Ectodermal cell (in vitro differentiated cells): ENCODE results near the gene LIN28B.
"Not testable (repeated sequence)": the region's sequence is repeated elsewhere in the genome, so short reads cannot be mapped to it uniquely, and the experiment has no call there.

Source experiments
- H3K27ac ChIP-seq: 2 replicates; pipeline ENCODE4 v1.7.0; 2013; ENCODE audit warnings: mild to moderate bottlenecking, low read depth, low read length; ENCODE audit not compliant: insufficient read depth, poor library complexity, severe bottlenecking
- H3K27me3 ChIP-seq: 2 replicates; pipeline ENCODE4 v1.7.0; 2013; ENCODE audit warnings: mild to moderate bottlenecking, low read length; ENCODE audit not compliant: insufficient read depth, control insufficient read depth, poor library complexity, severe bottlenecking
- H3K36me3 ChIP-seq: one replicate; pipeline ENCODE4 v1.7.0; 2013; ENCODE audit warnings: low read length; ENCODE audit not compliant: control insufficient read depth, insufficient read depth
- H3K4me1 ChIP-seq: one replicate; pipeline ENCODE4 v1.7.0; 2013; ENCODE audit warnings: low read length; ENCODE audit not compliant: control insufficient read depth, insufficient read depth
- H3K4me3 ChIP-seq: 2 replicates; pipeline ENCODE4 v1.7.0; 2013; ENCODE audit warnings: low read depth, low read length, control low read depth; ENCODE audit not compliant: insufficient read depth
- H3K9me3 ChIP-seq: 2 replicates; pipeline ENCODE4 v1.7.0; 2013; ENCODE audit warnings: mild to moderate bottlenecking, low read length, moderate library complexity; ENCODE audit not compliant: control insufficient read depth
- WGBS, 2 experiments: methylation state at CpG; one replicate each; pipeline ENCODE4 v1.1.7; 2013; ENCODE audit warnings: missing lambda C conversion rate in 2 of 2; 5-methylcytosine and 5-hydroxymethylcytosine counted together

The LIN28B gene

DNA sequence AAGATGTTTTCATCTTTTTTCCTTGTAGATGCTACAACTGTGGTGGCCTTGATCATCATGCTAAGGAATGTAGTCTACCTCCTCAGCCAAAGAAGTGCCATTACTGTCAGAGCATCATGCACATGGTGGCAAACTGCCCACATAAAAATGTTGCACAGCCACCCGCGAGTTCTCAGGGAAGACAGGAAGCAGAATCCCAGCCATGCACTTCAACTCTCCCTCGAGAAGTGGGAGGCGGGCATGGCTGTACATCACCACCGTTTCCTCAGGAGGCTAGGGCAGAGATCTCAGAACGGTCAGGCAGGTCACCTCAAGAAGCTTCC is 121.4 kb downstream of the LIN28B start:
- H3K4me3 ChIP-seq, result no peak overlapping the region
- peaks cover 10% of the 10 kb centered on the region for H3K36me3 ChIP-seq
- H3K9me3 ChIP-seq, result no peaks in the 10 kb centered on the region
- H3K27ac ChIP-seq, result no peak overlapping the region
- H3K27me3 ChIP-seq, result no peaks in the 10 kb centered on the region
- WGBS, 2 experiments, result 94 to 95% methylated on average over 6 of the region's 6 CpGs
- H3K4me1 ChIP-seq, result no peaks in the 10 kb centered on the region

DNA sequence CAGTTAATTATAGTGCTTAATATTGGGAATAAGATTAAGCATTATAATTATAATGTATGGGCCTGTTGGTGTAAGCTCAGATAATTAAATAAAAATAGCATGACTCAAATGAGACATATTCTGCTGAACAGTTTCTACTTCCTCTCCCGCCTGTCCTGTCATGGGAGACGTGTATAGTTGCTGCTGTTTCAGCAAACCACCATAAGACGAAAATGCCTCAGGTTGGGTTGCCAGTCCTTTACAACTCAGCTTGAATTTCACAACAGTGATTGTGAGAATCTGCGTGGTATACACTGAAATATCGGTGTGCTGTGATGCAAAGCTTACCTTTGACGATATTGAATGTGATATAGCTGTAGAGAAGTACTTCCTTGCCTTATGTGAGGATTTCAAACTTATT is 123.4 kb downstream of the LIN28B start:
- no peaks in the 10 kb centered on the region for H3K4me1 ChIP-seq
- H3K4me3 ChIP-seq, result no peak overlapping the region
- no peaks in the 10 kb centered on the region for H3K9me3 ChIP-seq
- H3K36me3 ChIP-seq, result peaks cover 10% of the 10 kb centered on the region
- WGBS, 2 experiments, result 96% methylated on average over 6 of the region's 6 CpGs
- no peak overlapping the region for H3K27ac ChIP-seq
- H3K27me3 ChIP-seq, result no peaks in the 10 kb centered on the region

DNA sequence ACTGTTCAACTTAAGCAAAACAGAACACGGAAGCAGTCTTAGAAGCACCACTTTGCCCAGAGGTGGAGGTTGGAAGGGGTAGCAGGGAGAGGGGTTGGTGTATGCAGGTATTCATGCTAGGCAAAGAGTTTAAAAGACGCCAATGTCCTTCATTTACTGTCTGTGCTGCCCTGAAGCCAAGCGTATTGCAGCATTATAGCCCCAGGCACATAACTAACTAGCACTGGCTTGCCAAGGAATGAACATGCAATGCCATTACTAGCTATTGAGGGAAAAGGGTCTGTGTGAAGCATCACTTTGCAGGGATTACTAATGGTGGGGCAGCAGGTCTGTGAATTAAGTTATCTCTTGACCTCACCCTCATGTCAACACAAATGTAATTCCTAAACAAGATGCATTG is 124.8 kb downstream of the LIN28B start:
- not testable (repeated sequence) for H3K9me3 ChIP-seq, H3K27me3 ChIP-seq, H3K27ac ChIP-seq, H3K4me1 ChIP-seq, H3K36me3 ChIP-seq, H3K4me3 ChIP-seq
- 61 to 69% methylated on average over 3 of the region's 3 CpGs for WGBS, 2 experiments

DNA sequence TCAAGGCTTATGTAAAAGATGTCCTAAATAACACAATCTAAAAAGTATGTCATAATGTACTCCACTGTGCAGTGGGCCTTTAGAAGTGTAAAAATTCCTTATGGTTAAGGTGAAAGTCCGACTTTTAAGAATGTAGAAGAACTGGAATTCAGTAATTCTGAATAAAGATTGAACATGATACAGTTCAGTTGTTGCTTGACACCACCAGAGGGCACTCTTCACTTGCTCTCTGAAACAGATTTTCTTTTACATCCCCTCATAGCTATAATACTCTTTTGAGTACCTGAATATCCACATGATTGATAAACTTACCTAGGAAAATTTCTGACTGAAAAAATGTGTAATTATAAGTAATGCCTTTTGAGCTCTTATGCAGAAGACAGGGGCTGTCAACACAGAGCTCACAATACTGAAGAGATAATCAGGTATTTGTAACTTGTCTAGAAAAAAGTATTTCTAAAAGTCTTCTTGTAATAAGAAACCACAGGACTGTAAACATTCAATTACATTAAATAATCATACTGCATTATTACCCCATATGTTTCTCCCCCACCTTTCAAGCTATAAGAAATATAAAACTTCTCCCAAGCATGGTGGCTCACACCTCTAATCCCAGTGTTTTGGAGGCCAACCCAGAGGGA is 130.8 kb downstream of the LIN28B start:
- 18 to 28% methylated on average over 1 of the region's 1 CpG for WGBS, 2 experiments

DNA sequence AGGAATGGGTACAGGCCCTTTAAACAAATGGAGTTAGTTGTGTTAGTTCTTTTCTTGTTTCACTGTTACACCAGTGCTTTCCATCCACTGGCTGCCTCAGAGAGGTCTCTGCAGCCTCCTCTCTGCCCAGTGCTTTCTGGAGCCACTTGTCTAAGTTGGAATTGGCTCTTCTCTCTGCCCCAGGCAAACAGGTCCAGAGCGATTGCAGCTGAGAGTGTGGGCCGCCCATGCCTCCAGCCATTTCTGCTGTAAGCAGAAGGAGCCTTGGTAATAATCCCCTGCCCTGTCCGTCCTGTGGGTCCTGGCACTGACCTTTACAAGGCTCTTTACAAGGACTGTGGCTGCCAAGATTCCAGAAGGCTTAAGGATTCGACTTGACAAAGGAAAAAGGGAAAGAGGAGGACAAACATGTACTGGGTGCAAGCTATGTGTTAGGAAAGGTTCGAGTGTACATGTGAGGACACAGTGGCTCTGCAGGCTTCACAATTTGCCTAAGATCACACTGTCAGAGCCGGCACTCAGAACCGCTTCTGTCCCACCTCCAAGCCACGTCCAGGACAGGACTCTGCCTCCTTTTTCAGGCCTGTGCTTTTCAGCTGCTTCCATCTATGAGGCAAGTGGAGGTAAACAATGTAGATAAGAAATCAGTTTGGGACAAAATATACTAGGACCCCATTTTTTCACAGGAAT is 134.4 kb downstream of the LIN28B start:
- 76 to 78% methylated on average over 8 of the region's 8 CpGs for WGBS, 2 experiments
- Histone ChIP-seq H3K9me3 (no peaks in the 10 kb centered on the region), H3K36me3 (no peaks in the 10 kb centered on the region), H3K4me3 (no peak overlapping the region), H3K4me1 (no peaks in the 10 kb centered on the region), H3K27ac (no peak overlapping the region), H3K27me3 (no peaks in the 10 kb centered on the region)

More for the DNA sequence above, 130.8 kb downstream of the LIN28B start:
- H3K4me3 ChIP-seq, result no peak overlapping the region
- no peak overlapping the region for H3K27ac ChIP-seq
- H3K4me1 ChIP-seq, result no peaks in the 10 kb centered on the region
- no peaks in the 10 kb centered on the region for H3K27me3 ChIP-seq
- H3K9me3 ChIP-seq, result no peaks in the 10 kb centered on the region
- no peaks in the 10 kb centered on the region for H3K36me3 ChIP-seq

DNA sequence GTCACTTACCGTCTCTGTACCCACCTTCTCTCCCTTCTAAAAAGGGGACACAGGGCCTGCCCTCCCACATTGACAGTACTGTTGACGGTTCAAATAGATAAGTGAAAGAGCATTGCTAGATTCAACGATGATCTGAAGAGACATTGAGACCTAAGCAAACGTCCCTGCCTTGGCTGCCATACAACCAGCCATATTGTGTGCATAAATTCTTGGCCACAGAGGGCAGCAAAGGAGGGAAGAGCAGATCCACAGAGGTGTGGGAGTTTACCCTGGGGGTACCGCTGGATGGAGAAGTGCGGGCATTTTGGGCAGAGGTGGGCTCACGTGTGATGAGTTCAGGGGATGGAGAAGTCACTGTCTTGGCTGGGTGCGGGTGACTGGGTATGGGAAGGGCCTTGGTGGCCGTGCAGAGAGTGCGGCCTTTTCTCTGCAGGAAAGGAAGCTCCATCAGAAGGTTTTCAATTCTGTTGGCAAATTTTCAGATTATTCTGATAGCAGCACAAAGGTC is 137.3 kb downstream of the LIN28B start:
- Histone ChIP-seq H3K36me3 (no peaks in the 10 kb centered on the region), H3K4me1 (no peaks in the 10 kb centered on the region), H3K27me3 (no peaks in the 10 kb centered on the region), H3K27ac (no peak overlapping the region), H3K4me3 (no peak overlapping the region), H3K9me3 (no peaks in the 10 kb centered on the region)
- WGBS, 2 experiments, result 94 to 96% methylated on average over 10 of the region's 10 CpGs

DNA sequence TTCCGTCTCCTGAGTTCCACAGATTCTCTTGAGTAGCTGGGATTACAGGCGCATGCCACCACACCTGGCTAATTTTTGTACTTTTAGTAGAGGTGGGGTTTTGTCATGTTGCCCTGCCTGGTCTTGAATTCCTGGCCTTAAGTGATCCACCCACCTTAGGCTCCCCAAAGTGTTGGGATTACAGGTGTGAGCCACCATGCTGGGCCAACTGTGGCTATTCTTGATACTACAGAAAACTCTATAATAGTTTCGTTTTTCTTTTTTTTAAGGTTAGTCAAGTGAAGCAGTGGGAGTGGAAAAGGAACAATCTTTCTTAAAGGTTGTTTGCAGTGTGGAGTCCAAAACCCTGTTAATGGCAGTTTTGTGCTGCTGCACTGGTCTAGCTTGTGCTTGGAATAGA is 138.2 kb downstream of the LIN28B start:
- no peaks in the 10 kb centered on the region for H3K27me3 ChIP-seq
- 82 to 94% methylated on average over 3 of the region's 3 CpGs for WGBS, 2 experiments
- H3K27ac ChIP-seq, result no peak overlapping the region
- H3K9me3 ChIP-seq, result no peaks in the 10 kb centered on the region
- no peaks in the 10 kb centered on the region for H3K36me3 ChIP-seq
- no peaks in the 10 kb centered on the region for H3K4me1 ChIP-seq
- H3K4me3 ChIP-seq, result no peak overlapping the region

DNA sequence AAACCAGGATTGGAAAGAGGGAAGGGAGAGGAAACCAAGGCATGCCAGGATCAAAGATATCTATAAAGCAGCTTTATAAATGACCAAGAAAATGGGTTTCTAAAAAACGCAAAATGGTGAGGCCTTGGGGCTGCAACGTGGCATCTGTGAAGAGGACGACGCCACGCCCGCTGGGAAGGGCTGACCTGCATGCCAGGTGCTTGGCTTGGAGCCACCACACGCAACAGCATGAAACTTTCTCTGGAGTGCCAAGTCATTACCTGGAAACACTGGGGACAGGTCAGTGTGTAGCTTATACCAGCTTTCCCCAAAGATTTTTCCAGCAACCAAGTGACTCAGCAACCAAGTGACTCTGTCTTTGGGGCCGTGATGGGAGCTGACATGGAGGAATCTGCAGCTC is 140.4 kb downstream of the LIN28B start:
- WGBS, 2 experiments, result 95 to 96% methylated on average over 8 of the region's 8 CpGs
- no peak overlapping the region for H3K4me3 ChIP-seq

DNA sequence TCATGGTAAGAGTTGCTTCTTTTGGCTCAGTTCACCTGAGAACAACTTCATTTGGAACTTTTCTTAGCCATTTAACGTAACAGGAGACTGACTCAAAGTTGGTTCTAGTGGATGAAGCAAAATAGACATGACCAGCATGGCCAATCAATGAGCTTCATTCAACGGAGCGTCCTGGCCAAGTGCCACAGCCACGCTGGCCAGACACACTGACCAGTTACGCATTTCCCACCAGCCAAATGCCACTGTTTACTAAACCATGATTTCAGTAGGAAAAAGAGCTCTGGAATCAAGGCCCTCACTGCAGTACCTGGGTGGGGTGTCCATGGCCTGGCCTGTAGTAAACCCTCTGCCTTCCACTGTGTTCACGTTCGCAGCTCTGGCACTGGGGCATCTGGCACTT is 142.5 kb downstream of the LIN28B start:
- H3K27ac ChIP-seq, result no peak overlapping the region
- H3K4me3 ChIP-seq, result no peak overlapping the region
- H3K4me1 ChIP-seq, result no peaks in the 10 kb centered on the region
- H3K36me3 ChIP-seq, result no peaks in the 10 kb centered on the region
- WGBS, 2 experiments, result 93 to 96% methylated on average over 7 of the region's 7 CpGs
- no peaks in the 10 kb centered on the region for H3K27me3 ChIP-seq
- H3K9me3 ChIP-seq, result no peaks in the 10 kb centered on the region

More for the DNA sequence above, 140.4 kb downstream of the LIN28B start:
- H3K27me3 ChIP-seq, result no peaks in the 10 kb centered on the region
- H3K4me1 ChIP-seq, result no peaks in the 10 kb centered on the region
- no peak overlapping the region for H3K27ac ChIP-seq
- H3K36me3 ChIP-seq, result no peaks in the 10 kb centered on the region
- no peaks in the 10 kb centered on the region for H3K9me3 ChIP-seq

DNA sequence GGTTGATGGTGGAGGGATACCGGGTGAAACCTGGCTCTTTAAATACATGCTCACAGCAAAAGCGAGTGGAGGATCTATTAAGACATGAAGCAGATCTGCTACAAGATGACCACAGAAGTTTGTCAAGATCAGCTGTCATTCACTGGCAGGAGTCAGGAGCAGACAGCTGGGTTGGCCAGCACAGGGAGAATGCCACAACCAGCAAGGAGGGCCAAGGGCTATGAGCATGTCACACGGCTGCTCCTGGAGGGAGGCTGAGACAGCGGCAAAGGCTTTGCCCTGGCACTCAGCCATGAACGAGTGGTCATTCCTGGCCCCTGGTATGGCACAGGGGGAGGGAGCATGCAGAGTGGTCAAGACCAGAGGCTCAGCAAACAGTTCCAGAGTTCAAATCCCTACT is 145.3 kb downstream of the LIN28B start:
- H3K27me3 ChIP-seq, result no peaks in the 10 kb centered on the region
- no peaks in the 10 kb centered on the region for H3K36me3 ChIP-seq
- WGBS, 2 experiments, result 95% methylated on average over 5 of the region's 5 CpGs
- H3K4me3 ChIP-seq, result no peak overlapping the region
- H3K9me3 ChIP-seq, result no peaks in the 10 kb centered on the region
- no peaks in the 10 kb centered on the region for H3K4me1 ChIP-seq
- H3K27ac ChIP-seq, result no peak overlapping the region
